ENCODE results near the gene RAD54L2. TPM values are rescaled to one million over a fixed set of nuclear protein-coding genes. Genes with fewer than 3 reads are reported as not detected.
A peak's percentile ranks its signal among the peaks of the same experiment; 100 is the strongest.

The RAD54L2 gene
- total and polyA plus RNA-seq, 2 of the 4 experiments (the other 2 are of a cell fraction), result 6.8 to 24.2 TPM

DNA sequence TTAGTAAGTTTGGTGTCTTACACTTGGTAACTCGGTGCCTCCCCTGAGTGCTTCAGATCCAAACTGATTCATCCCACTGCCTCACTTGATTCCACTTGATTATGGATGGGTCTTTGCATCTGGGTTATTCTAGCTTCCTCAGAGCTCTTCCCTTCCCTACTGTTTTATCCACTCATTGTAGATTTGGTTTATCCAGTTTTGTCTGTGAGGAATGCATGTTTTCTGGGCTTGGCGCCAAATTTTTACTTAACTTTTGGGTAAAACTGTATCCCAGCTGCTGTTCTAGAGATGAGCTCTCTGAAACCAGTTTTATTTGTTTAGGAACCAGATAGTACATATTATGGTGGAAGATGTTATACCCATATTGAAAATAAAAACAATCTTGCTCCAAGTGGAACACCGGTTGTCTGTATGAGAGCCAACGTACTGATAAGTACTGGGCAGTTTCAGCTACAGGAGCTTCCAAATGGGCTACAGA, 20.9 kb downstream of the RAD54L2 start:
- no TSS peak for BruUV-seq (replicated peaks)
- in situ Hi-C loops (cut with MboI; ENCODE audit: low sequenced_read_pairs) (no loop called here), dilution Hi-C loops (cut with HindIII; ENCODE audit: low sequenced_read_pairs, unreplicated experiment) (no loop called here), intact Hi-C loops (cut with micrococcal nuclease) (no loop called here)
- ChIA-PET CTCF (interaction anchor here (0.8 kb wide), 1 partner anchor 10 kb away, joined by 3 read pairs; no protein-coding TSS in a partner anchor), POLR2A (ENCODE audit: unreplicated experiment) (no interaction called here)
- ATAC-seq (ENCODE audit: low read depth), result peak; percentile 87
- H4K8ac ChIP-seq (ENCODE audit: low read depth in 2 of 2, low read length in 2 of 2), result no peak overlapping the region
- no peak overlapping the region for H2AK5ac ChIP-seq (ENCODE audit: low read depth, low read length)
- H2AK9ac ChIP-seq (replicated peaks; ENCODE audit: low read depth, low read length, poor library complexity), result no peak overlapping the region
- no peak overlapping the region for H3K9ac ChIP-seq (ENCODE audit: low read depth, low read length)
- WGBS, 2 experiments (ENCODE audit: extremely low coverage in 2 of 2, insufficient read length in 1 of 2), result no CpG with 5 or more reads among the region's 4 CpGs
- H4K5ac ChIP-seq (ENCODE audit: low read depth, low read length), result no peak overlapping the region
- no peak overlapping the region for H3K14ac ChIP-seq (replicated peaks; ENCODE audit: low read depth, low read length)
- no peak overlapping the region for H3K23ac ChIP-seq (ENCODE audit: low read depth, low read length)
- H3K79me1 ChIP-seq (ENCODE audit: low read depth in 1 of 2, low read length in 2 of 2), result peaks cover 30 to 73% of the 10 kb centered on the region in 2 experiments
- H3K4ac ChIP-seq (ENCODE audit: low read depth, low read length), result no peak overlapping the region
- H2AFZ ChIP-seq (replicated peaks; ENCODE audit: low read length, poor library complexity), result no peak overlapping the region
- no peaks in the 10 kb centered on the region for H3K27me3 ChIP-seq (ENCODE audit: control insufficient read depth, insufficient read depth, low read length)
- H3K36me3 ChIP-seq (ENCODE audit: control insufficient read depth, insufficient read depth, low read length), result 0 out of 2 replicates have a peak, but pooled peaks cover 3% of the 10 kb centered on the region
- H4K91ac ChIP-seq (ENCODE audit: insufficient read depth, low read depth, low read length), result no peak overlapping the region
- TF ChIP-seq POLR2A (IDR thresholded peaks at IDR 0.05; ENCODE audit: low read depth, low read length) (no peak), MXI1 (IDR thresholded peaks at IDR 0.05; ENCODE audit: borderline replicate concordance, low read depth, low read length) (no peak), RFX5 (IDR thresholded peaks at IDR 0.05; ENCODE audit: low read depth, low read length) (no peak), CEBPB (IDR thresholded peaks at IDR 0.05; ENCODE audit: low read depth, low read length) (no peak), MAZ (IDR thresholded peaks at IDR 0.05; ENCODE audit: borderline replicate concordance, low read depth, low read length) (no peak), CHD1 (IDR thresholded peaks at IDR 0.05; ENCODE audit: low read depth, low read length) (no peak), RAD21 (IDR thresholded peaks at IDR 0.05; ENCODE audit: low read length) (no peak), SMC3 (IDR thresholded peaks at IDR 0.05; ENCODE audit: low read depth, low read length) (no peak)
- TF ChIP-seq, protein P1, sequence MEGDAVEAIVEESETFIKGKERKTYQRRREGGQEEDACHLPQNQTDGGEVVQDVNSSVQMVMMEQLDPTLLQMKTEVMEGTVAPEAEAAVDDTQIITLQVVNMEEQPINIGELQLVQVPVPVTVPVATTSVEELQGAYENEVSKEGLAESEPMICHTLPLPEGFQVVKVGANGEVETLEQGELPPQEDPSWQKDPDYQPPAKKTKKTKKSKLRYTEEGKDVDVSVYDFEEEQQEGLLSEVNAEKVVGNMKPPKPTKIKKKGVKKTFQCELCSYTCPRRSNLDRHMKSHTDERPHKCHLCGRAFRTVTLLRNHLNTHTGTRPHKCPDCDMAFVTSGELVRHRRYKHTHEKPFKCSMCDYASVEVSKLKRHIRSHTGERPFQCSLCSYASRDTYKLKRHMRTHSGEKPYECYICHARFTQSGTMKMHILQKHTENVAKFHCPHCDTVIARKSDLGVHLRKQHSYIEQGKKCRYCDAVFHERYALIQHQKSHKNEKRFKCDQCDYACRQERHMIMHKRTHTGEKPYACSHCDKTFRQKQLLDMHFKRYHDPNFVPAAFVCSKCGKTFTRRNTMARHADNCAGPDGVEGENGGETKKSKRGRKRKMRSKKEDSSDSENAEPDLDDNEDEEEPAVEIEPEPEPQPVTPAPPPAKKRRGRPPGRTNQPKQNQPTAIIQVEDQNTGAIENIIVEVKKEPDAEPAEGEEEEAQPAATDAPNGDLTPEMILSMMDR (conservative IDR thresholded peaks at IDR 0.05; ENCODE audit: low read depth, low read length), result no peak
- no peak overlapping the region for H2BK120ac ChIP-seq (ENCODE audit: low read depth, low read length)
- H3K56ac ChIP-seq (ENCODE audit: extremely low read depth, insufficient read depth, low read length), result no peak overlapping the region
- no peak overlapping the region for H2BK20ac ChIP-seq (ENCODE audit: low read depth, low read length)
- H3K4me1 ChIP-seq (ENCODE audit: control insufficient read depth, insufficient read depth, low read length), result peaks cover 7% of the 10 kb centered on the region
- no peak overlapping the region for H3K4me3 ChIP-seq (ENCODE audit: insufficient read depth, low read depth, low read length)
- peak; percentile 84 for DNase-seq
- no peaks in the 10 kb centered on the region for H3K9me3 ChIP-seq (ENCODE audit: control insufficient read depth, insufficient read depth, low read length)
- no peak overlapping the region for H2BK5ac ChIP-seq (ENCODE audit: low read depth, low read length, poor library complexity, severe bottlenecking)
- H4K20me1 ChIP-seq (ENCODE audit: insufficient read depth, low read length), result peaks cover 15% of the 10 kb centered on the region
- H3K18ac ChIP-seq (ENCODE audit: low read depth, low read length), result no peak overlapping the region
- H3K4me2 ChIP-seq (ENCODE audit: low read depth, low read length), result no peak overlapping the region; the same call in 1 of the 2 replicates
- H3K27ac ChIP-seq (ENCODE audit: insufficient read depth, low read length), result no peak overlapping the region
- H2BK15ac ChIP-seq (ENCODE audit: low read depth, low read length), result no peak overlapping the region
- peaks cover 7% of the 10 kb centered on the region; the same call in 1 of the 2 replicates for H3K9me1 ChIP-seq (ENCODE audit: insufficient read depth, low read length)
